Endothelial cell of umbilical vein (primary cell): Measurements from ENCODE around the gene ROBO2. TPM values are rescaled to one million over a fixed set of nuclear protein-coding genes. Genes with fewer than 3 reads are reported as not detected.

Source experiments
- BruUV-seq: library from RNA; stranded (reverse); fragments of 400-500 nt; replicated peaks from 2 replicates; lab custom pipeline; 2021; lab: Mats Ljungman, UMichigan
- CTCF ChIA-PET: fragments of 300-600, 350-600 bp; sonication (Branson Sonifier 250); formaldehyde crosslinking; loops from one replicate; lab custom pipeline; 2021; ENCODE audit warnings: antibody characterized with exemption, inconsistent platforms; lab: Charles Lee
- POLR2A ChIA-PET: fragments of 300-600, 350-600 bp; sonication (Branson Sonifier 250); formaldehyde crosslinking; loops from one replicate; lab custom pipeline; 2021; ENCODE audit warnings: antibody characterized with exemption, inconsistent platforms; lab: Charles Lee
- DNase-seq: peaks from one replicate; pipeline ENCODE4 v3.0.0-alpha.2; 2011; ENCODE audit warnings: low read depth, low spot score
- FAIRE-seq: peaks from 2 replicates; lab custom pipeline; 2011; peaks lifted over from hg19 to GRCh38; lab: Jason Lieb, UNC
- H2AFZ ChIP-seq: 2 replicates; pipeline ENCODE4 v1.6.0; 2012; ENCODE audit warnings: low read depth, low read length, control low read depth, inconsistent platforms
- H3K27ac ChIP-seq: 2 replicates; pipeline ENCODE4 v1.5.1; 2011; ENCODE audit warnings: low read depth, mild to moderate bottlenecking, control low read depth, low read length, moderate library complexity; ENCODE audit not compliant: insufficient read depth
- H3K27me3 ChIP-seq, 2 experiments: 2 replicates each; pipeline versions ENCODE4 v1.6.0 to v1.6.1; 2011; ENCODE audit warnings: low read length in 2 of 2, mixed read lengths in 1 of 2; ENCODE audit not compliant: control insufficient read depth in 2 of 2, insufficient read depth in 2 of 2
- H3K36me3 ChIP-seq, 2 experiments: 2 replicates in 1 of 2; 3 replicates in 1 of 2; pipeline ENCODE4 v1.5.1; 2011; ENCODE audit warnings: low read length in 2 of 2, mild to moderate bottlenecking in 1 of 2, moderate library complexity in 1 of 2; ENCODE audit not compliant: control insufficient read depth in 2 of 2, insufficient read depth in 2 of 2; ENCODE audit errors: extremely low read depth in 1 of 2
- H3K4me1 ChIP-seq: 3 replicates; pipeline ENCODE4 v1.5.1; 2011; ENCODE audit warnings: mild to moderate bottlenecking, low read length; ENCODE audit not compliant: control insufficient read depth, insufficient read depth; ENCODE audit errors: extremely low read depth
- H3K4me2 ChIP-seq: 2 replicates; pipeline ENCODE4 v1.6.1; 2011; ENCODE audit warnings: low read length, control low read depth, mixed read lengths; ENCODE audit not compliant: insufficient read depth
- H3K4me3 ChIP-seq, 3 experiments: fragments of 200-600 bp in 1 of 3; sonication (generic), shearing (Covaris generic) in 1 of 3; replicated peaks in 1 of 3; 2 replicates each; pipeline ENCODE4 v1.5.1; 2011 to 2016; ENCODE audit warnings: control low read depth in 3 of 3, low read length in 3 of 3, mild to moderate bottlenecking in 2 of 3, inconsistent platforms in 1 of 3, low read depth in 1 of 3, moderate library complexity in 1 of 3; ENCODE audit not compliant: insufficient read depth in 1 of 3
- H3K79me2 ChIP-seq: 2 replicates; pipeline ENCODE4 v1.6.0; 2012; ENCODE audit warnings: low read length, inconsistent platforms; ENCODE audit not compliant: control insufficient read depth, insufficient read depth
- H3K9ac ChIP-seq: replicated peaks from 2 replicates; pipeline ENCODE3; 2011; ENCODE audit warnings: low read length, control low read depth; ENCODE audit not compliant: insufficient read depth; ENCODE audit errors: extremely low read depth
- H3K9me1 ChIP-seq: replicated peaks from 3 replicates; pipeline ENCODE4 v1.6.0; 2011; ENCODE audit warnings: mild to moderate bottlenecking, low read length; ENCODE audit not compliant: control insufficient read depth, insufficient read depth; ENCODE audit errors: extremely low read depth
- H3K9me3 ChIP-seq: replicated peaks from 2 replicates; pipeline ENCODE4 v1.5.1; 2012; ENCODE audit warnings: low read length, inconsistent platforms; ENCODE audit not compliant: control insufficient read depth, insufficient read depth
- H4K20me1 ChIP-seq: replicated peaks from 2 replicates; pipeline ENCODE3; 2011; ENCODE audit warnings: mild to moderate bottlenecking, low read length; ENCODE audit not compliant: control insufficient read depth, insufficient read depth; ENCODE audit errors: extremely low read depth
- EZH2 ChIP-seq: IDR thresholded peaks from 2 replicates; pipeline ENCODE4 v1.6.1; 2012; ENCODE audit warnings: borderline replicate concordance, low read depth, mild to moderate bottlenecking, moderate library complexity, low read length, inconsistent platforms; ENCODE audit not compliant: severe bottlenecking
- FOS ChIP-seq: IDR thresholded peaks from 2 replicates; pipeline ENCODE4 v1.6.1; 2011; ENCODE audit warnings: mild to moderate bottlenecking, low read length, moderate library complexity, borderline replicate concordance; ENCODE audit not compliant: insufficient read depth
- GATA2 ChIP-seq: IDR thresholded peaks from 2 replicates; pipeline ENCODE4 v1.7.0; 2011; ENCODE audit warnings: low read depth, mild to moderate bottlenecking, moderate library complexity, mixed read lengths, low read length; ENCODE audit not compliant: insufficient read length, insufficient read depth
- JUN ChIP-seq: IDR thresholded peaks from 2 replicates; pipeline ENCODE4 v1.6.1; 2011; ENCODE audit warnings: borderline replicate concordance, low read depth; ENCODE audit not compliant: insufficient read length, insufficient read depth
- MAX ChIP-seq: IDR thresholded peaks from 2 replicates; pipeline ENCODE4 v1.6.1; 2011; ENCODE audit not compliant: insufficient read depth, insufficient read length
- MYC ChIP-seq: IDR thresholded peaks from one replicate; pipeline ENCODE4 v1.6.1; 2011; ENCODE audit warnings: mild to moderate bottlenecking, low read depth, low read length
- POLR2A ChIP-seq: IDR thresholded peaks from 2 replicates; pipeline ENCODE4 v1.6.1; 2012; ENCODE audit warnings: low read depth, mild to moderate bottlenecking, control low read depth, low read length
- POLR2AphosphoS5 ChIP-seq: IDR thresholded peaks from 2 replicates; pipeline ENCODE4 v1.6.1; 2012; ENCODE audit warnings: low read depth, mild to moderate bottlenecking, control low read depth, low read length, moderate library complexity; ENCODE audit not compliant: insufficient read depth
- dilution Hi-C: fragments of 300-500 bp; cut with MboI; formaldehyde crosslinking; loops from one replicate; pipeline ENCODE4 v1.15.0; 2019; ENCODE audit warnings: low sequenced_read_pairs; ENCODE audit not compliant: extremely low pct_ligation_motif_present
- intact Hi-C: fragments of 100-400 bp; cut with micrococcal nuclease; formaldehyde crosslinking; loops from one replicate; pipeline ENCODE4 v1.10.0; 2022
- polyA plus RNA-seq, 4 experiments: library from polyadenylated mRNA; depleted of rRNA in 3 of 4; stranded (reverse) in 3 of 4; unstranded in 1 of 4; fragments of >200 nt; gene quantifications; 2 replicates each; pipeline versions ENCODE4 v1.2.1 to v1.2.3, GENCODE V29; 2011 to 2012; ENCODE audit warnings: missing spikeins in 1 of 4
- total RNA-seq: library from RNA; stranded (reverse); gene quantifications from 2 replicates; pipeline ENCODE4 v1.2.3, GENCODE V29; 2021
- TF ChIP-seq, protein P1 (sequence below), 2 donors: IDR thresholded peaks; 1 replicate in 1 of 2; 2 replicates in 1 of 2; pipeline ENCODE4 v1.5.1; 2011; ENCODE audit warnings: low read length in 2 of 2, mild to moderate bottlenecking in 2 of 2, moderate library complexity in 2 of 2, control low read depth in 1 of 2, inconsistent platforms in 1 of 2, low read depth in 1 of 2; ENCODE audit not compliant: insufficient read depth in 1 of 2; ENCODE audit errors: extremely low read depth in 1 of 2

ROBO2 gene
- total and polyA plus RNA-seq, 2 donors (not counting 3 experiments of a cell fraction or from before 2014, with no cell fraction given): not detected

- DNase-seq (no peak), FAIRE-seq (no peak)
- intact Hi-C loops (no loop called here), dilution Hi-C loops (no loop called here)
- ChIA-PET CTCF (no interaction called here), POLR2A (no interaction called here)
- Histone ChIP-seq H2AFZ (no peak overlapping the region), H3K9me3 (no peaks in the 10 kb centered on the region), H3K79me2 (no peaks in the 10 kb centered on the region), H3K9ac (no peak overlapping the region), H3K9me1 (no peaks in the 10 kb centered on the region), H3K4me1 (no peaks in the 10 kb centered on the region), H3K27me3 (no peaks in the 10 kb centered on the region), H3K27ac (no peak overlapping the region), H3K36me3 (no peaks in the 10 kb centered on the region), H3K4me3 (no peak overlapping the region), H3K4me2 (no peak overlapping the region), H4K20me1 (no peaks in the 10 kb centered on the region)
- TF ChIP-seq POLR2AphosphoS5 (no peak), POLR2A (no peak), EZH2 (no peak), JUN (no peak), FOS (no peak), MYC (no peak), MAX (no peak), GATA2 (no peak)
- TF ChIP-seq, protein P1, sequence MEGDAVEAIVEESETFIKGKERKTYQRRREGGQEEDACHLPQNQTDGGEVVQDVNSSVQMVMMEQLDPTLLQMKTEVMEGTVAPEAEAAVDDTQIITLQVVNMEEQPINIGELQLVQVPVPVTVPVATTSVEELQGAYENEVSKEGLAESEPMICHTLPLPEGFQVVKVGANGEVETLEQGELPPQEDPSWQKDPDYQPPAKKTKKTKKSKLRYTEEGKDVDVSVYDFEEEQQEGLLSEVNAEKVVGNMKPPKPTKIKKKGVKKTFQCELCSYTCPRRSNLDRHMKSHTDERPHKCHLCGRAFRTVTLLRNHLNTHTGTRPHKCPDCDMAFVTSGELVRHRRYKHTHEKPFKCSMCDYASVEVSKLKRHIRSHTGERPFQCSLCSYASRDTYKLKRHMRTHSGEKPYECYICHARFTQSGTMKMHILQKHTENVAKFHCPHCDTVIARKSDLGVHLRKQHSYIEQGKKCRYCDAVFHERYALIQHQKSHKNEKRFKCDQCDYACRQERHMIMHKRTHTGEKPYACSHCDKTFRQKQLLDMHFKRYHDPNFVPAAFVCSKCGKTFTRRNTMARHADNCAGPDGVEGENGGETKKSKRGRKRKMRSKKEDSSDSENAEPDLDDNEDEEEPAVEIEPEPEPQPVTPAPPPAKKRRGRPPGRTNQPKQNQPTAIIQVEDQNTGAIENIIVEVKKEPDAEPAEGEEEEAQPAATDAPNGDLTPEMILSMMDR (IDR thresholded peaks at IDR 0.05; ENCODE audit: extremely low read depth in 1 of 2, insufficient read depth in 1 of 2, low read depth in 1 of 2, low read length in 2 of 2): no peak
- no TSS peak for BruUV-seq
Observed at GRCh38 chr3:77247061-77247460, 207.2 kb downstream of the ROBO2 start.
